Epithelial cell of proximal tubule (primary cell): Measurements from ENCODE around the gene AIDA. TPM values are rescaled to one million over a fixed set of nuclear protein-coding genes. Genes with fewer than 3 reads are reported as not detected.

ENCODE experiments used
- DNase-seq: peaks from one replicate; pipeline ENCODE4 v3.0.0-alpha.2; 2011; ENCODE audit warnings: low read depth
- H3K4me3 ChIP-seq: 2 replicates; pipeline ENCODE4 v1.5.1; 2011; ENCODE audit warnings: low read depth, mild to moderate bottlenecking, low read length
- CTCF ChIP-seq: conservative IDR thresholded peaks from 2 replicates; pipeline ENCODE4 v1.5.1; 2012; ENCODE audit warnings: low read depth, mild to moderate bottlenecking, low read length
- total RNA-seq: library from RNA; depleted of rRNA; stranded (reverse); fragments of >200 nt; gene quantifications from 2 replicates; pipeline ENCODE4 v1.2.3, GENCODE V29; 2015

Gene AIDA
- total RNA-seq, 1 donor from 2014 or later = 45.5 TPM

- DNase-seq = no peak
- H3K4me3 ChIP-seq = no peak overlapping the region
- TF ChIP-seq CTCF = no peak
Observed at GRCh38 chr1:222623458-222623857, 88.8 kb downstream of the AIDA start.

- DNase-seq = no peak
- TF ChIP-seq CTCF = no peak
- no peak overlapping the region for H3K4me3 ChIP-seq
Observed at GRCh38 chr1:222622765-222623164, 89.5 kb downstream of the AIDA start.

- DNase-seq = no peak
Observed at GRCh38 chr1:222620566-222620965, 91.7 kb downstream of the AIDA start.

GRCh38 chr1:222618880-222619596 is 93.3 kb downstream of the AIDA start:
- H3K4me3 ChIP-seq = peak overlapping the region; percentile 74
- DNase-seq = no peak
- TF ChIP-seq CTCF = no peak

More at GRCh38 chr1:222620566-222620965, 91.7 kb downstream of the AIDA start:
- no peak overlapping the region for H3K4me3 ChIP-seq
- no peak for TF ChIP-seq CTCF

Other genes with a start within 250 kb of the AIDA start
- not detected in 2 replicates for gene HHIPL2, start 164.4 kb downstream of the AIDA start, total RNA-seq
- gene TAF1A, start 122.6 kb downstream of the AIDA start, total RNA-seq = 10.5 and 10.6 TPM in 2 replicates
- gene MIA3, start 94.4 kb downstream of the AIDA start, total RNA-seq = 11.8 and 34.6 TPM in 2 replicates
- gene BROX, start 73 bp upstream of the AIDA start, total RNA-seq = 36.3 and 41.5 TPM in 2 replicates
- not detected in 2 replicates for gene FAM177B, start 24.7 kb upstream of the AIDA start, total RNA-seq
- 2.3 and 3.8 TPM in 2 replicates for gene DISP1, start 102.5 kb upstream of the AIDA start, total RNA-seq